ENCODE measurements around the gene FAAP100.

DNA sequence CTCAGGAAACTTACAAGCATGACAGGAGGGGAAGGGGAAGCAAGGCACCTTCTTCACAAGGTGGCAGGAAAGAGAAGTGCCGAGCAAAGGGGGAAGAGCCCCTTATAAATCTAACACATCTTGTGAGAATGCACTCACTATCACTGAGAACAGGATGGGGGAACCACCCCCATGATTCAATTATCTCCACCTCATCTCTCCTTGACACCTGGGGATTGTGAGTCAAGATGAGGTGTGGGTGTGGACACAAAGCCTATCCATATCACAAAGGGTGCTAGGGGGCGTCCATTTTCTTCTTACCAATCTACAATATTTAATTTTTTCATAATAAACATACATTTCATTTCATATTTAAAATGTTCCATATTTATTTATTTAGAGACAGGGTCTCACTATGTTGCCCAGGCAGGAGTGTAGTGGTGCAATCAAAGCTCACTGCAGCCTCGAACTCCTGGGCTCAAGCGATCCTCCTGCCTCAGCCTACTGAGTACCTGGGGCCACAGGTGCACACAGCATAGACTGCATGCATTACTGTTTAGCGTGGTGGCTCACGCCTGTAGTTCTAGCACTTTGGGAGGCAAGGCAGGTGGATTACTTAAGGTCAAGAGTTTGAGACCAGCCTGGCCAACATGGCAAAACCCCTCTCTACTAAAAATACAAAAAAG is 26.5 kb upstream of the FAAP100 start:
- TF ChIP-seq, protein P1, sequence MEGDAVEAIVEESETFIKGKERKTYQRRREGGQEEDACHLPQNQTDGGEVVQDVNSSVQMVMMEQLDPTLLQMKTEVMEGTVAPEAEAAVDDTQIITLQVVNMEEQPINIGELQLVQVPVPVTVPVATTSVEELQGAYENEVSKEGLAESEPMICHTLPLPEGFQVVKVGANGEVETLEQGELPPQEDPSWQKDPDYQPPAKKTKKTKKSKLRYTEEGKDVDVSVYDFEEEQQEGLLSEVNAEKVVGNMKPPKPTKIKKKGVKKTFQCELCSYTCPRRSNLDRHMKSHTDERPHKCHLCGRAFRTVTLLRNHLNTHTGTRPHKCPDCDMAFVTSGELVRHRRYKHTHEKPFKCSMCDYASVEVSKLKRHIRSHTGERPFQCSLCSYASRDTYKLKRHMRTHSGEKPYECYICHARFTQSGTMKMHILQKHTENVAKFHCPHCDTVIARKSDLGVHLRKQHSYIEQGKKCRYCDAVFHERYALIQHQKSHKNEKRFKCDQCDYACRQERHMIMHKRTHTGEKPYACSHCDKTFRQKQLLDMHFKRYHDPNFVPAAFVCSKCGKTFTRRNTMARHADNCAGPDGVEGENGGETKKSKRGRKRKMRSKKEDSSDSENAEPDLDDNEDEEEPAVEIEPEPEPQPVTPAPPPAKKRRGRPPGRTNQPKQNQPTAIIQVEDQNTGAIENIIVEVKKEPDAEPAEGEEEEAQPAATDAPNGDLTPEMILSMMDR (IDR thresholded peaks at IDR 0.05), result no peak
- TF ChIP-seq POLR2A (IDR thresholded peaks at IDR 0.05), result no peak

Measured in body of pancreas (tissue), 4 donors.